Activated CD8-positive, alpha-beta T cell treated with anti-CD3 and anti-CD28 coated beads, Interleukin-2, amount 10 ng/mL, durations not matched to agents 7 days and 5 days (primary cell): ENCODE measurements around the gene USP7. TPM values are rescaled to one million over a fixed set of nuclear protein-coding genes. Genes with fewer than 3 reads are reported as not detected.

Experiments used
- ATAC-seq: fragments of 150-1000 bp; cut with Tn5 transposase; one replicate; pipeline ENCODE4 v1.10.0; 2021; ENCODE audit warnings: moderate library complexity
- CTCF ChIA-PET: fragments of 350-600 bp; sonication (Branson Sonifier 250); formaldehyde crosslinking; loops from one replicate; lab custom pipeline; 2021; ENCODE audit warnings: antibody characterized with exemption; lab: Charles Lee
- POLR2A ChIA-PET: fragments of 350-600 bp; sonication (Branson Sonifier 250); formaldehyde crosslinking; loops from one replicate; lab custom pipeline; 2021; ENCODE audit warnings: antibody characterized with exemption; lab: Charles Lee
- DNase-seq: peaks from one replicate; pipeline ENCODE4 v3.0.0-alpha.2; 2020
- H3K27ac Mint-ChIP-seq: one replicate; pipeline ENCODE4 v1.8.0; 2021; ENCODE audit warnings: mild to moderate bottlenecking, mixed read lengths
- H3K27me3 Mint-ChIP-seq: one replicate; pipeline ENCODE4 v1.8.0; 2021; ENCODE audit warnings: low read depth, mixed read lengths
- H3K36me3 Mint-ChIP-seq: one replicate; pipeline ENCODE4 v1.8.0; 2021; ENCODE audit warnings: low read depth, mixed read lengths
- H3K4me1 Mint-ChIP-seq: one replicate; pipeline ENCODE4 v1.8.0; 2021; ENCODE audit warnings: low read depth, mixed read lengths
- H3K4me3 Mint-ChIP-seq: one replicate; pipeline ENCODE4 v1.8.0; 2021; ENCODE audit warnings: mild to moderate bottlenecking, mixed read lengths
- H3K9me3 Mint-ChIP-seq: one replicate; pipeline ENCODE4 v1.8.0; 2022; ENCODE audit warnings: mixed read lengths; ENCODE audit not compliant: insufficient read depth
- total RNA-seq, 2 experiments: library from RNA; stranded (reverse); gene quantifications; one replicate each; pipeline ENCODE4 v1.2.3, GENCODE V29; 2021

Gene USP7
- total RNA-seq, 2 experiments from 2014 or later: 134 to 144 TPM

GRCh38 chr16:8959921-8960787 lies 3.6 kb downstream of the USP7 start:
- H3K36me3 Mint-ChIP-seq: peaks cover 14% of the 10 kb centered on the region
- ChIA-PET POLR2A (interaction anchor here (0.9 to 2.7 kb wide), 4 partner anchors 13 to 132 kb away, joined by 3 to 11 read pairs (median 6); partner anchors contain the start of gene HAPSTR1), CTCF (interaction anchor here (1.0 to 5.0 kb wide), 5 partner anchors 23 to 179 kb away, joined by 3 to 23 read pairs (median 5); no protein-coding TSS in a partner anchor)
- DNase-seq (peak; percentile 44), ATAC-seq (peak; percentile 21)
- H3K4me3 Mint-ChIP-seq: peak overlapping the region; percentile 84
- H3K9me3 Mint-ChIP-seq: no peaks in the 10 kb centered on the region
- peaks cover 69% of the 10 kb centered on the region for H3K4me1 Mint-ChIP-seq
- H3K27ac Mint-ChIP-seq: peak overlapping the region; percentile 90
- H3K27me3 Mint-ChIP-seq: no peaks in the 10 kb centered on the region

- Mint-ChIP-seq H3K4me3 (peak overlapping the region; percentile 84), H3K27me3 (no peaks in the 10 kb centered on the region), H3K4me1 (peaks cover 73% of the 10 kb centered on the region), H3K27ac (peak overlapping the region; percentile 90), H3K36me3 (peaks cover 16% of the 10 kb centered on the region), H3K9me3 (no peaks in the 10 kb centered on the region)
- ChIA-PET POLR2A (interaction anchor here (2.1 to 2.7 kb wide), 2 partner anchors 23 to 133 kb away, joined by 8 to 11 read pairs; partner anchors contain the start of gene HAPSTR1), CTCF (interaction anchor here (0.9 to 5.0 kb wide), 3 partner anchors 22 to 180 kb away, joined by 3 to 23 read pairs (median 6); no protein-coding TSS in a partner anchor)
- peak; percentile 55 for DNase-seq
- ATAC-seq: peak; percentile 43
These were observed 5.2 kb downstream of the USP7 start for GRCh38 chr16:8958344-8959167.

DNA sequence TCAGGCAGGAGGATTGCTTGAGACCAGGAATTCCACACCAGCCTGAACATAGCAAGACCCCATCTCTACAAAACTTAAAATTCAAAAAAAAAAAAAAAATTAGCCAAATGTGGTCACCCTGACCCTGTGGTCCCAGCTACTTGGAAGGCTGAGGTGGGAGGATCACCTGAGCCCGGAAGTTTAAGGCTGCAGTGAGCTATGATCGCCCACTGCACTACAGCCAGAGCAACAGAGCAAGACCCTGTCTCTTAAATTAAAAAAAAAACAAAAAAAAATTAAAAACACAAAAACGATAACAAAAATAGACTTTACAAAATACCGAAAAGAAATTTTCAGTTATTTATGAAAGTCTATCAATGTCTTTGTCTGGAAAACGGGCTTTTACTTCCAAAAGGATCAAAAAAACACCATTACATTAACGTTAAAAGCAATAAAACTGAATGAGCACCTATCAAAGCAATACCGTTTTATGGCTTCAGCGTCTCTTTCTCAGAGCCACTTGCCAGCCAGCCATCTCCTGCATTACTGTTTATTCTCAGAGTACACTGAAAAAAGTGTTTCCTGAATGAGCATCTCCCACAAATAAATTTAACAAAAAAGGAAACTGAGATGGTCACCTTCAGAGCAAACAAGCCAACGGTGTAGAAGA lies 6.1 kb downstream of the USP7 start:
- peaks cover 21% of the 10 kb centered on the region for H3K36me3 Mint-ChIP-seq
- H3K27me3 Mint-ChIP-seq: no peaks in the 10 kb centered on the region
- DNase-seq (no peak), ATAC-seq (no peak)
- peak overlapping the region; percentile 84 for H3K4me3 Mint-ChIP-seq
- POLR2A ChIA-PET: no interaction called here
- H3K4me1 Mint-ChIP-seq: peaks cover 79% of the 10 kb centered on the region
- no peaks in the 10 kb centered on the region for H3K9me3 Mint-ChIP-seq
- H3K27ac Mint-ChIP-seq: peak overlapping the region; percentile 90
- CTCF ChIA-PET: interaction anchor here (5.0 kb wide), 1 partner anchor 21 kb away, joined by 23 read pairs; no protein-coding TSS in a partner anchor

DNA sequence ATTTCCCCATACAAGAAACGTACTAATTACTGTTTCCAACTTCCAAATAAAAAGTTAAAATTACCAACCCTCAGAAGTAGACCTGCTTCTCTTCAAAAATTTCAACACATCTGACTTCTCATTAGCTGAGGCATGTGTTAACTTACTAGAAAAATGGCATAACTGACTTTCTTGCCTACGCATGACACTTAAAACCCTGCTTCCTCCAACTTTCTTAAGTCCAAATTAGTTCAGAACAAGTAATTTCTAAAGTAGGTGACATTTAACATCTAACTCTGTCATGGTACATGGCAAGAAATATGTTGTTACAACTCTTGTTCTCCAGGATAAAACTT lies 6.7 kb downstream of the USP7 start:
- Mint-ChIP-seq H3K4me3 (peak overlapping the region; percentile 5), H3K27me3 (no peaks in the 10 kb centered on the region), H3K9me3 (no peaks in the 10 kb centered on the region), H3K4me1 (peaks cover 82% of the 10 kb centered on the region), H3K27ac (no peak overlapping the region), H3K36me3 (peaks cover 16% of the 10 kb centered on the region)
- POLR2A ChIA-PET: no interaction called here
- CTCF ChIA-PET: interaction anchor here (5.0 kb wide), 1 partner anchor 20 kb away, joined by 23 read pairs; no protein-coding TSS in a partner anchor
- ATAC-seq (no peak), DNase-seq (no peak)

- H3K4me1 Mint-ChIP-seq: peaks cover 82% of the 10 kb centered on the region
- CTCF ChIA-PET: interaction anchor here (2.6 kb wide), 1 partner anchor 20 kb away, joined by 9 read pairs; no protein-coding TSS in a partner anchor
- H3K27me3 Mint-ChIP-seq: no peaks in the 10 kb centered on the region
- no peak for ATAC-seq
- no peaks in the 10 kb centered on the region for H3K9me3 Mint-ChIP-seq
- no peak for DNase-seq
- H3K4me3 Mint-ChIP-seq: no peak overlapping the region
- peaks cover 12% of the 10 kb centered on the region for H3K36me3 Mint-ChIP-seq
- H3K27ac Mint-ChIP-seq: no peak overlapping the region
- POLR2A ChIA-PET: no interaction called here
These were observed 7.2 kb downstream of the USP7 start for GRCh38 chr16:8956265-8957062.

DNA sequence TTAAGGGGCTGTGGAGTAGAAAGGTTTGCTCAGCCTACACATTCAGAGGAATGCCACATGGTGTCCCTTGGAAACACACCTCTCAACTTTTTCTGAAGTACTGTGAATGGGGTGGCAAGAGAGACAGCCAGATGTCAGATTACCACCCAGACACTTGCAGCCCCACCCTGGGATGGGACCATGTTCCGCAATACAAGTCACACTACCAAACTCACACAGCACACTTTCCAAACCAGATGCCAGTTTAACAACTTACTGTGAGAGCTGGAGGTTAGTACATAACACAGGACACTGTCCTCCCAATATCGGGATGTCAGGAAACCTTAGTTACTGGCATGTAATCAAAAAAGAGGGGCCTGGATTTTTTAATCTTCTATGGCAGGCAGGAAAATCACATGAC lies 7.9 kb downstream of the USP7 start:
- DNase-seq (no peak), ATAC-seq (no peak)
- no peaks in the 10 kb centered on the region for H3K9me3 Mint-ChIP-seq
- no peaks in the 10 kb centered on the region for H3K27me3 Mint-ChIP-seq
- ChIA-PET CTCF (interaction anchor here (2.6 kb wide), 1 partner anchor 19 kb away, joined by 9 read pairs; no protein-coding TSS in a partner anchor), POLR2A (no interaction called here)
- H3K4me3 Mint-ChIP-seq: no peak overlapping the region
- H3K36me3 Mint-ChIP-seq: peaks cover 7% of the 10 kb centered on the region
- no peak overlapping the region for H3K27ac Mint-ChIP-seq
- H3K4me1 Mint-ChIP-seq: peaks cover 82% of the 10 kb centered on the region

- H3K27ac Mint-ChIP-seq: peak overlapping the region; percentile 46
- POLR2A ChIA-PET: no interaction called here
- no peak for DNase-seq
- H3K27me3 Mint-ChIP-seq: no peaks in the 10 kb centered on the region
- CTCF ChIA-PET: no interaction called here
- H3K9me3 Mint-ChIP-seq: no peaks in the 10 kb centered on the region
- ATAC-seq: no peak
- H3K4me1 Mint-ChIP-seq: peaks cover 80% of the 10 kb centered on the region
- peaks cover 8% of the 10 kb centered on the region for H3K36me3 Mint-ChIP-seq
- no peak overlapping the region for H3K4me3 Mint-ChIP-seq
These were observed 10.6 kb downstream of the USP7 start for GRCh38 chr16:8953064-8953463.

- ATAC-seq (no peak), DNase-seq (no peak)
- Mint-ChIP-seq H3K9me3 (no peaks in the 10 kb centered on the region), H3K4me3 (no peak overlapping the region), H3K4me1 (peaks cover 81% of the 10 kb centered on the region), H3K27me3 (no peaks in the 10 kb centered on the region), H3K27ac (no peak overlapping the region), H3K36me3 (peaks cover 10% of the 10 kb centered on the region)
- ChIA-PET CTCF (interaction anchor here (7.9 kb wide), 1 partner anchor 16 kb away, joined by 66 read pairs; no protein-coding TSS in a partner anchor), POLR2A (no interaction called here)
These were observed 11.4 kb downstream of the USP7 start for GRCh38 chr16:8952281-8952751.

DNA sequence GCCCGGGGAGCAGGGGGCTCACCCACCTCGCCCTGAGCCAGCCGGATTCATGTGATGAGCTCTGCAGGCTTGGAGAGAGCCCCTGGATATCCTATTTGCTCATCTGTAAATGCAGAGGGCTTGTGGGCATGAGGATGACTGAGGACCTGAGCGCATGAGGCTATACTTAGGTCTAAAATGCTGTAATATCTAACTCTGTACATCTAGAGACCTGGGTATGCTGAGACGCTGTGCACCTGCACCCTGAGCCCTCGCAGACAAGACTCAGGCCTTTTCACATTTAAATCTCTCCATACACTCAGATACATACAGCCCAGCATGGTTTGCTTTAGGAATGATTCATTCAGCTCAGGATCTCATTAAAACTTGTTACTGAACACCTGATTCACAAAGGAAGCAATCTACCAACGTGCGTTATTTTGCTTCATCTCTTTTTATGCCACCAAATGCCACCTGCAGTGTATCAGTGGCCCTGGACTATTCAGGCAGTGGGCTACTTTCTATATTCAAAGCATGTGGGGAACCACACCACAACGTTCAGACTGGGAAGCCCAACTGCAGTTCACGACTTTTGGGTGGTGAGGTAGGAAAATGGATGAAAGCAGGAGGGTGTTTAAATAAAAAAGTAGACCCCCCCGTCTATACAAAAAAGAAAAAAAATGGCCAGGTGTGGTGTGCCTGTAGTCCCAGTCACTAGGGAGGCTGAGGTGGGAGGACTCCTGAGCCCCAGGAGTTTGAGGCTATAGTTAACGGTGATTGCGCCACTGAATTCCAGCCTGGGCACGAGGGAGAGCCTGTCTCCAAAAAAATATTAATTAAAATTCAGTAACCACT lies 12.0 kb downstream of the USP7 start:
- Mint-ChIP-seq H3K36me3 (peaks cover 10% of the 10 kb centered on the region), H3K4me3 (no peak overlapping the region), H3K27me3 (no peaks in the 10 kb centered on the region), H3K4me1 (peaks cover 76% of the 10 kb centered on the region), H3K9me3 (no peaks in the 10 kb centered on the region), H3K27ac (no peak overlapping the region)
- ATAC-seq: peak; percentile 13
- DNase-seq: no peak
- ChIA-PET POLR2A (interaction anchor here (1.1 kb wide), 1 partner anchor 16 kb away, joined by 5 read pairs; no protein-coding TSS in a partner anchor), CTCF (interaction anchor here (0.5 to 7.9 kb wide), 3 partner anchors 15 to 57 kb away, joined by 3 to 66 read pairs (median 24); no protein-coding TSS in a partner anchor)
